ENCODE data around the gene SAMD13.

The SAMD13 gene

GRCh38 chr1:84259989-84260388 is 41.5 kb upstream of the SAMD13 start:
- no peak for DNase-seq (ENCODE audit: low read depth)
- H3K4me3 ChIP-seq (replicated peaks; ENCODE audit: low read depth, low read length), result no peak overlapping the region
- TF ChIP-seq CTCF (IDR thresholded peaks at IDR 0.05; ENCODE audit: low read length, missing control alignments), result no peak

GRCh38 chr1:84260852-84261518 is 40.5 kb upstream of the SAMD13 start:
- no peak for TF ChIP-seq CTCF (IDR thresholded peaks at IDR 0.05; ENCODE audit: low read length, missing control alignments)
- no peak overlapping the region for H3K4me3 ChIP-seq (replicated peaks; ENCODE audit: low read depth, low read length)
- no peak for DNase-seq (ENCODE audit: low read depth)

GRCh38 chr1:84264961-84265360 is 36.5 kb upstream of the SAMD13 start:
- DNase-seq (ENCODE audit: low read depth), result no peak
- no peak for TF ChIP-seq CTCF (IDR thresholded peaks at IDR 0.05; ENCODE audit: low read length, missing control alignments)

GRCh38 chr1:84265867-84266266 is 35.6 kb upstream of the SAMD13 start:
- no peak overlapping the region for H3K4me3 ChIP-seq (replicated peaks; ENCODE audit: low read depth, low read length)
- no peak for DNase-seq (ENCODE audit: low read depth)
- TF ChIP-seq CTCF (IDR thresholded peaks at IDR 0.05; ENCODE audit: low read length, missing control alignments), result no peak

More at GRCh38 chr1:84264961-84265360, 36.5 kb upstream of the SAMD13 start:
- no peak overlapping the region for H3K4me3 ChIP-seq (replicated peaks; ENCODE audit: low read depth, low read length)

GRCh38 chr1:84266748-84267147 is 34.8 kb upstream of the SAMD13 start:
- DNase-seq (ENCODE audit: low read depth), result no peak
- no peak overlapping the region for H3K4me3 ChIP-seq (replicated peaks; ENCODE audit: low read depth, low read length)
- no peak for TF ChIP-seq CTCF (IDR thresholded peaks at IDR 0.05; ENCODE audit: low read length, missing control alignments)

GRCh38 chr1:84267476-84267875 is 34.0 kb upstream of the SAMD13 start:
- no peak for TF ChIP-seq CTCF (IDR thresholded peaks at IDR 0.05; ENCODE audit: low read length, missing control alignments)
- H3K4me3 ChIP-seq (replicated peaks; ENCODE audit: low read depth, low read length), result no peak overlapping the region
- DNase-seq (ENCODE audit: low read depth), result no peak

- no peak for DNase-seq (ENCODE audit: low read depth)
- no peak for TF ChIP-seq CTCF (IDR thresholded peaks at IDR 0.05; ENCODE audit: low read length, missing control alignments)
- no peak overlapping the region for H3K4me3 ChIP-seq (replicated peaks; ENCODE audit: low read depth, low read length)
Observed at GRCh38 chr1:84268346-84268745, 33.2 kb upstream of the SAMD13 start.
